HAP-1 (cell line): ENCODE data around the gene SPSB4.

Source experiments
- DNase-seq, 2 experiments: peaks; one replicate each; pipeline ENCODE4 v3.0.0-alpha.2; 2016 to 2020; ENCODE audit warnings: low spot score in 2 of 2
- H3K27me3 ChIP-seq: fragments of 250-450 bp; sonication (Bioruptor Pico); 2 replicates; pipeline ENCODE4 v1.5.1; 2020; ENCODE audit warnings: low read depth, mild to moderate bottlenecking, moderate library complexity
- H3K36me3 ChIP-seq: fragments of 250-450 bp; sonication (Bioruptor Pico); replicated peaks from 2 replicates; pipeline ENCODE4 v1.5.1; 2020; ENCODE audit warnings: mild to moderate bottlenecking
- H3K4me1 ChIP-seq: fragments of 250-450 bp; sonication (Bioruptor Pico); 2 replicates; pipeline ENCODE4 v1.5.1; 2020; ENCODE audit warnings: mild to moderate bottlenecking
- H3K4me3 ChIP-seq: fragments of 250-450 bp; sonication (Bioruptor Pico); 2 replicates; pipeline ENCODE4 v1.5.1; 2020; ENCODE audit warnings: mild to moderate bottlenecking, moderate library complexity
- H3K9me3 ChIP-seq: fragments of 250-450 bp; sonication (Bioruptor Pico); 2 replicates; pipeline ENCODE4 v1.5.1; 2020; ENCODE audit warnings: mild to moderate bottlenecking, moderate library complexity
- in situ Hi-C: fragments of 300-500 bp; cut with MboI; formaldehyde crosslinking; loops from 3 replicates; pipeline ENCODE4 v1.14.3; 2020; ENCODE audit warnings: low sequenced_read_pairs, inconsistent platforms, mixed read lengths

Gene SPSB4

DNA sequence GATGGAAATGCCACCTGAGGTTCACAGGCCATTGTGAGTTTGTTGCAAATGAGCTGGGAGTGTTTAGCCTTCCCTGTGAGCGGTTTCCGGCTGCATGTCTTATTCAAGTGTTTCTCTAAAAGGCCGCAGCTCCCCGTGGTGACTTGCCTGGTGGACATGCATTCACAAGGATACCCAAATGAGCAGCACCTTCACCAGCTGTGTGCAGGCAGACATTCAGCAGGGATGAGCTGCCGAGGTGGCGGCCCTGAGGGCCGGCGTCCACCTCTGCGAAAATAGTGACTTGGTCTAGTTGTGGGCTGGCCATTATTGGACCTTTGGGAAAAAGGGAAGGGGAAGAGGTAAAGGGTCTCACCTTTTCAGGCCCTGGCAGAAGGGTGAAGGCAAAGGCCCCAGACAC, 23.4 kb downstream of the SPSB4 start:
- DNase-seq = no peak
- Histone ChIP-seq H3K4me3 (no peak overlapping the region), H3K27me3 (no peaks in the 10 kb centered on the region), H3K9me3 (no peaks in the 10 kb centered on the region), H3K4me1 (peaks cover 20% of the 10 kb centered on the region), H3K36me3 (no peaks in the 10 kb centered on the region)
- in situ Hi-C loops = no loop called here

DNA sequence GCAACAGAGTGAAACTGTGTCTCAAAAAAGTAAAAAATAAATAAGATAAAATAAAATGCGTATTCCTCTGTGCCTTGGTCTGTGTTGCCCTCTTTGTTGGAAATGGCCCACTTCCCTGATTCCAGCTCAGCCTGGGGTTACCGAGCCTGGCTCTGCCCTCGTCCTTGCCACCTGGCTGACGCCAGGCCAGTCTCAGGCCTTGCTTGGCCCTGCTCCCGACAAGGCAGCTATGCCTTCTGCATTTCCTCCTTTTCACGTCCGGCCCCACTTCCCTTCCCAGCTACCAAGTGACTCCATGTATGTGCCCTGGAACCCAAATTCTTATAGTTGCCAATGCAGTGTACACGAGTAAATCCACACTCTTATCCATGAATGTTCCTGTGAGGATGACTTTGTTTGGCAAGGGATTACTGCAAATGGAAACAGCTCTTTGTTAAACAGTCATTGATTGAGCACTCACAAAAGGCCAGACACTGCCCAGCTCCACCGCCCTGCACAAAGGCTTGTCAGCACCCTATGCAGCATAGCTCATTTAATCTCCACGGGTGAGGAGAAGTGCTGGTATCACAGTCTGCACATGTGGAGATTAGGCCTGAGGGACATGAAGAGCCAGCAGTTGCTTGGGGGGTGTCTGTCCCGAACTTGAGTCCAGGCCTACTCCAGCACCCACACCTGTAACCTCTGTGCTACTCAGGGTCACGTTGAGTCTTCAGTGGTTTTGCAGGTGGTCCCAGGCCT, 25.1 kb downstream of the SPSB4 start:
- H3K9me3 ChIP-seq = no peaks in the 10 kb centered on the region
- H3K4me1 ChIP-seq = peaks cover 20% of the 10 kb centered on the region
- DNase-seq = peak; percentile 86 to 93
- H3K27me3 ChIP-seq = no peaks in the 10 kb centered on the region
- no peaks in the 10 kb centered on the region for H3K36me3 ChIP-seq
- in situ Hi-C loops = no loop called here
- no peak overlapping the region for H3K4me3 ChIP-seq

DNA sequence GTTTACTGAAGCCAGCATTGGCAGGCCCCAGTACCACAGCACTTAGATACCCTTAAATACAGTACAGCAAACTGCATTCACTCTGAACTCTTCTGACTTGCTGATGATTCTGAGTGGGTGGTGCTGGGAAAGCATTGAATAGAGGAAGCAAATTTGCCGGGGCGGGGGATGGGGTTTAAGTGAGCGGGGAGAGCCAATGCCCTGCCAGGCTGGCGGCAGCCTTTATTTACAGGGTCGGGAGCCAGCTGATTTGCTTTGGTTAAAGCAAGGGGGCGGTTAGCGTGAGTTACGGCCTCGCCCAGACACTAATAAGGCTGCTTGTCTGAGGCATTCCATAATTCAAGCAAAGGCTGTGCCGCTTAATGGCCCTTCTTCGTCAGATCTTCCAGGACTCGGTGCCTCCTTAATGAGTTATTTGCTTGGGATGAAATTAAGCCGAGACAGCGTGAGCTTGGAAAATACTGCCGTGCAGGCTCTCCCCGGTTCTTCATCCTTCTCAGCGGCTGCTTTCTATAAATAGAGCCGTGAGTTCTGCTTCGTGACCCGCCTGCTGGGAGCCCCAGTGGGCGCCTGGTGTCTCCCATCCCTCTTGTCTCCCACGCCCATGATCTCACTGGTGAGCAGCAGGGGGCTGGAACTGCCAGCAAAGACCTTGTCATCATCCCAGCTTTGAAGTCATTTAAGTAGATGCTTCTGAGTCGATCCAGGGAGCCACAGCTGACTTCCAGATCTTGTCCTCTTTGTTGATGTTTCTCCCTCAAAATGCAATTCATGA, 25.8 kb downstream of the SPSB4 start:
- Histone ChIP-seq H3K36me3 (no peaks in the 10 kb centered on the region), H3K4me3 (no peak overlapping the region), H3K9me3 (no peaks in the 10 kb centered on the region), H3K27me3 (no peaks in the 10 kb centered on the region), H3K4me1 (peaks cover 25% of the 10 kb centered on the region)
- in situ Hi-C loops = no loop called here
- DNase-seq = peak; percentile 55 to 80

DNA sequence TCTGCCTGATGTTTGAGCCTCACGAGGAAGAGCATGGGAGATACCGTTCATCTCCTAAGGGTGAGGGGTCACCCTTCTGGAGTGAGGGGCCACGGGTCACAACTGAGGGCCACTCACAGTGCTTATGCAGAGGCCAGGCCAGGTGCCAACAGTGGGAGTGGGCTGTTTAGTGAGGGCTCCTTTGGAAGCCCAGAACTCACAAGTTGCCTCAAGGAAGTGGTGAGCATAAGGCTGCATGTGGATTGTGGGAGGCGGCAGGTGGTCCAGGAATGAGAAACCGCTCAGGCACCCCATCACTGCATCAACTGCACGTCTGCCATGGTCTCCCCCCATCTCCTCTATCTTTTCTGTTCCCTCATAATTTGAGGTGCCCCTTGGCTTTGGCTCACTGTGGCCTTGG, 26.5 kb downstream of the SPSB4 start:
- in situ Hi-C loops = no loop called here
- no peak for DNase-seq
- no peaks in the 10 kb centered on the region for H3K27me3 ChIP-seq
- H3K9me3 ChIP-seq = no peaks in the 10 kb centered on the region
- no peak overlapping the region for H3K4me3 ChIP-seq
- peaks cover 32% of the 10 kb centered on the region for H3K4me1 ChIP-seq
- H3K36me3 ChIP-seq = no peaks in the 10 kb centered on the region

DNA sequence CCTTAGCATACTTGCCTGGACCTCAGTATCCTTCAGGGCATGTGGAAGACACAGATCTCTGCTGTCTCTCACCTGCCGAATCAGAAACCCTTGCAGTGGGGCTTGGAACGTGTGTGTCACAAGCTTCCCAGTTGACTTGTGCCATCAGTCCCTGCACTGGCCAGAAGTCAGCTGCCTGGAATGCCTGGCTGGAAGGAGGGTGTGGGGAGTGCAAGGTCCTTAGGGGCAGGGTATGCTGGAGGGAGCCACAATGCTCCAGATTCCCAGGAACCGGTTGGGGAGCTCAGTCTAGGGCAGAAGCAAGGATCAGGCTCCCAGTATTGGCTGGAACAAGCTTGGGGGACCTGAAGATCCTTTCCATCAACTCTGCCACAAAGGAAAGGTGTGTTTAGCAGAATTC, 27.1 kb downstream of the SPSB4 start:
- Histone ChIP-seq H3K9me3 (no peaks in the 10 kb centered on the region), H3K4me1 (peaks cover 33% of the 10 kb centered on the region), H3K36me3 (no peaks in the 10 kb centered on the region), H3K27me3 (no peaks in the 10 kb centered on the region), H3K4me3 (no peak overlapping the region)
- no peak for DNase-seq
- in situ Hi-C loops = no loop called here

DNA sequence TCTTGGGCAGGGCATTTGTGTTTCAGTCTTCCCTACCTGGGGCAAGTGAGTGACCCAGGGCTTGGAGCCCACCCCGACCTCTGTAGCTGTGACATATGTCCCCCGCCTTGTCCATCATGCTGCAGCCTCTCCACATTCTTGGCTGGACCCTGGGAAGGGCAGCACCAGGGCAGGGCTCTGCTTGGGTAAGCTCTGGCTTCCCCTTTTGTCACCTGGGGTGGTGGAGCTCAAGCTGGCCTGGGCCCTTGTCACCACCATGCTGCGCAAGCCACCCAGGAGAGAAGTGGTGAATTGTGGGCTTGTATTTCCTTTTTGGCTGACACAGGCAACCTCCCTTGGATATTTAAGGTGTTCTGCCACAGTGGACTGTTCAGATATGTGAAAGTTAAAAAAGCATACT, 29.3 kb downstream of the SPSB4 start:
- DNase-seq = no peak
- in situ Hi-C loops = no loop called here
- H3K4me1 ChIP-seq = peaks cover 52% of the 10 kb centered on the region

DNA sequence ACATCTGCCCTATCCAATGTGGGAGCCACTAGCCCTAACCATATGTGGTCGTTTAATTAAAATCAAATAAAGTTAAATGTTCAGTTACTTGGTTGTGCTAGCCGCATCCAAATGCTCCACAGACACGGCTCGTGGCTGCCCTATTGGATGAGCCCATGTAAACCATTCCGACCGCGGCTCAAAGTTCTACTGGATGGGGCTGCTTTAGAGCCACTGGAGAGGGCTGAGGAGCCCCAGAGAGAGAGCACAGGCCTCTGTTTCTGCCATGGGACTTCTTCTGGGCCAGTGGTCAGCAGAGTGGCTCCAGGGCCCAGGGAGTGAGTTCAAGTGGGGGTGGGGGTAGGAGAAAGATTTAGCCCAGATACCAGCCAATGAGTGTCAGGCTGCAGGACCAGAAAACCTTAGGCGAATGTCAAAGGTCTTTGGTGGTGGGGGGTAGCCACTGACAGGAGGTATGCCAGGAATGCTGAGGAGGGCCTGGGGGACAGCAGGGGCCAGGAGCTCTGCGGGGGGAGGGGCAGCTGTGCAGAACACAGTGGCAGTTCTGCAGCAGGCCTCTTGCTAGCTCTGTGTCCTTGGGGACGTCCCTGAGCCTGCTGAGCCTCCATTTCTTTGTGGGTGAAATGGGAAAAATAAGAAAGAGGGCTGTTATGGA, 30.1 kb downstream of the SPSB4 start:
- H3K9me3 ChIP-seq = no peaks in the 10 kb centered on the region
- DNase-seq = peak; percentile 32 to 71
- in situ Hi-C loops = no loop called here
- no peaks in the 10 kb centered on the region for H3K27me3 ChIP-seq
- H3K36me3 ChIP-seq = no peaks in the 10 kb centered on the region
- peaks cover 48% of the 10 kb centered on the region for H3K4me1 ChIP-seq
- H3K4me3 ChIP-seq = no peak overlapping the region

More for the DNA sequence above, 29.3 kb downstream of the SPSB4 start:
- Histone ChIP-seq H3K27me3 (no peaks in the 10 kb centered on the region), H3K4me3 (no peak overlapping the region), H3K36me3 (no peaks in the 10 kb centered on the region), H3K9me3 (no peaks in the 10 kb centered on the region)

DNA sequence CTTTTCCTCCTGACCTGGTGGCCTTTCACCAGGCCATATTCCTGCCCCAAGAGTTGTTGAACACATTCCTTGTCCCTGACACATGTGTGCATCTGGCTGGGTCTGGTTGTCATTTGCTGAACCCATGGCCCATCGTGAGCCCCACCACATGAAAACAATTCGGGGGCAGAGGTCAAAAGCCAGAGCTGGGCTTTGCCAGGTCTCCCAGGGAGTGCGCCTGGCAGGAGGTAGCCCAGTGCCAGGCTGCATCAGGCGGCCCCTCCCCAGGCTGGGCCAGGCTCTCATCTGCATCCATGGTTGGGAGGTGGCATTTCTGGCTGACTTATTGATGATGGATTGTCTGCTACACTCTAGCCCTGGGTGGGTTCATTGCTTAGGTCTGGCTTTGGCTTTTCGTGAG, 30.9 kb downstream of the SPSB4 start:
- no peaks in the 10 kb centered on the region for H3K36me3 ChIP-seq
- in situ Hi-C loops = no loop called here
- no peak for DNase-seq
- H3K4me3 ChIP-seq = no peak overlapping the region
- H3K27me3 ChIP-seq = no peaks in the 10 kb centered on the region
- H3K4me1 ChIP-seq = peaks cover 40% of the 10 kb centered on the region
- H3K9me3 ChIP-seq = no peaks in the 10 kb centered on the region

DNA sequence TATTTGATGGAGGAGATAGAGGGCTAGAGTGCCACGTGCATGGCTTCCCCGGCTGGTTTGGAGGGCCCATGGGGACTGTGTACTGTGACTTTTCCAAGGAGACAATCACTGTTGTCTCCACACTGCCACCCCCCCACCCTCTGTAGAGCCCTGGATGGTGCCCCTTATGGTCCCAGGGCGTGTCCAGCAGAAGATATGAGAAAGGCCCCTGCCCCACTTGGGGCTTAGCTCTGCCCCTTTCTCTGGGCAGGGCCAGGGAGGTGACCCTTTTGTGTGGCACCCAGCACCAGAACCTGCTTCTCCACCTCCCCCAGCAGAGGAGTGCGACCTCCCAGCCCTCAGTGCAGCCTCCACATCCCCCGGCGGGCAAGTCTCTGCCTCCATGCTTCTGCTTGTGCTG, 32.1 kb downstream of the SPSB4 start:
- Histone ChIP-seq H3K4me1 (peaks cover 32% of the 10 kb centered on the region), H3K4me3 (no peak overlapping the region), H3K9me3 (no peaks in the 10 kb centered on the region), H3K27me3 (no peaks in the 10 kb centered on the region), H3K36me3 (no peaks in the 10 kb centered on the region)
- in situ Hi-C loops = no loop called here
- no peak for DNase-seq

DNA sequence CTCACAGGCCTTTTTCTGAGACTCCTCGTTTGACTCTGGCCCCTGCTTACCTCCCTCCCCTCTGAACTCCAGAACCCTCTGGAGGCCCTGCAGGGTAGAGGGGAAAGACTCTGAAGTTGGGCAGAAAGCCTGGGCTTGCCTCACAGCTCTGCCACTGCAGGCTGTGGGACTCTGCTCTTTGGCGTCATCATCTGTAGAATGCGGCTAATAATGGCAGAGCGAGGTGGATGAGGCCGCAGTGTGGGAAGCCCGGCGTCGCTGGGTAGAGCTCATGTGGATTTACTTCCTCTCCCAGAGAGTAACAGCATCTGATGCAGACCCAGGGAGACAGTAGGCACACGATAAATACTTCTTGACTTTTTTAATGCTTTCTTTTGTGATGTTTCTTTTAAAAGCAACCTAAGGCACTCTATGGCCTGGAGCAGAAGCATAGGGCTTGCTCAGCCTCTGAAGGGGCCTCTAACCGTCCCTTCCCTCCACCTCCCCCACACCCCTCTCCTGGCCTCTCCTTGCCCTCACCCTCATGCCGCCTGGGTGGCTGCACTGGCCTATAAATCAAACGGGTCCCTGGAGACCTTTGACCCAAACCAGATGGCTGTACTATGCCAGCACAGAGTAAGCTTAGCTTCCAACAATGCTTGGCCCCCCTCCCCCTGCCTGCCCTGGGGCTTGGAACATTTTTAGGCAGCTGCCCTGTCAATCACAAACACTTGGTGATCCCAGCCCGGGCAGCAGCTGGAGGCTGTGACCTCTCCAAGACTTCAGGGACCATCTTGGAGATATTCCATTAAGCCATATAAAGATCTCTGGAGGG, 32.9 kb downstream of the SPSB4 start:
- no peaks in the 10 kb centered on the region for H3K27me3 ChIP-seq
- DNase-seq = peak; percentile 65 to 90
- in situ Hi-C loops = no loop called here

DNA sequence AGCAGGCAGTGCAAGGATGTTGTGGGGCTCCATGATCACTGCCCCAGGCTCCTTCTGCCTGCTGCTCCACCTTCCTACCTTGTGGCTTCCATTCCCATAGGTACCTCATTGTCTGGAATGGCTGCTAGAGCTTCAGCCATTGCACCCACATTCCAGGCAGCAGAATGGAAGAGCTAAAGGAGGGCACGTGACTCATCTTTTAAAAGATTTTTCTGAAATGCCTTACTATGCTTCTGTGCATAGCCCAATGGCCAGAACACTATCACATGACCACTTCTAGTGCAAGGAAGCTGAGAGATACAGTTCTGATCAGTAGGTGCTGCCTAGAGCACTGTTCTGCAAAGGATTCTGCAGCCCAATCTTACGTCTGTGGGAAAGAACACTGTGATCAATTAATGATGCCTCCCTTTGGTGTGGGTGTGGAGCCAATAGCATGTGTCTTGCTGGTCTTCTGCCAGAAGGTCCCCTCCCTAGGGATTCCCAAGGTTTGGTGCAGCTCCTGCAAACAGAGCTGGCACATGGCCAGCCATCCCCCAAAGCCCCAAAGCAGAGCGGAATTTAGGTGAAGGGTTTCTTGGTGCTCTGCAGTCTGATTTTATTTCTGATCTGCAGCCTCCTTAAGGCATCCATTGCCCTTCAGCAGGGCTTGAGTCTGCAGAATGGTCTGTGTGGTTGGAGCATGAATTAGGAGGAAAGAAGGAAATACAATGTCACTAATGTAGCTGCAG, 34.4 kb downstream of the SPSB4 start:
- no peaks in the 10 kb centered on the region for H3K9me3 ChIP-seq
- in situ Hi-C loops = no loop called here

More for the DNA sequence above, 32.9 kb downstream of the SPSB4 start:
- peaks cover 32% of the 10 kb centered on the region for H3K4me1 ChIP-seq
- no peaks in the 10 kb centered on the region for H3K36me3 ChIP-seq
- no peak overlapping the region for H3K4me3 ChIP-seq
- H3K9me3 ChIP-seq = no peaks in the 10 kb centered on the region

DNA sequence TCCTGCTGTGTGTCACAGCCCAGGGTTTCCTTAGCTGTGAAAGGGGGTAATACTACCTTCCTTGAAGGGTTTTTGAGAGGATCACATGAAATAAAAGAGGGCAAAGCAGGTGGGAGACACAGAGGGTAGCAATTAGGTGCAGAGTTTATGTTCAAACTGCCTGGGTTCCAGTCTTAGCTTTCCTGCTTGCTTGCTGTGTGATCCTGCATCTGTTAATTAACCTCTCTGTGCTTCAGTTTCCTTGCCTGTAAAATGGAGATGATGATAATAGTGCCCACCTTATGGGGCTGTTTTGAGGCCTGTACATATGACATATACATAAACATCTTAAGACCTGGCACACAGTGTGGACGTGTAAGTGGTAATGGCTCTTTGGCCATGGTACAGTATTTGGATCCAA, 35.0 kb downstream of the SPSB4 start:
- DNase-seq = no peak
- H3K27me3 ChIP-seq = no peaks in the 10 kb centered on the region
- in situ Hi-C loops = no loop called here
- H3K4me1 ChIP-seq = peaks cover 52% of the 10 kb centered on the region
- H3K4me3 ChIP-seq = no peak overlapping the region
- H3K36me3 ChIP-seq = no peaks in the 10 kb centered on the region
- H3K9me3 ChIP-seq = no peaks in the 10 kb centered on the region

More for the DNA sequence above, 34.4 kb downstream of the SPSB4 start:
- Histone ChIP-seq H3K4me1 (peaks cover 46% of the 10 kb centered on the region), H3K4me3 (no peak overlapping the region), H3K36me3 (no peaks in the 10 kb centered on the region), H3K27me3 (no peaks in the 10 kb centered on the region)
- DNase-seq = no peak
